HepG2 (cell line): ENCODE data around the gene CHST13. TPM values are rescaled to one million over a fixed set of nuclear protein-coding genes. Genes with fewer than 3 reads are reported as not detected.

ENCODE experiments used
- ATAC-seq: fragments of 200-7000 bp; cut with Tn5 transposase; 3 replicates; pipeline ENCODE4 v1.9.1; 2020; ENCODE audit warnings: mild to moderate bottlenecking, moderate library complexity
- BruUV-seq: library from RNA; stranded (reverse); fragments of 400-500 nt; replicated peaks from 2 replicates; lab custom pipeline; 2021; lab: Mats Ljungman, UMichigan
- CTCF ChIA-PET: fragments of 300-600 bp; formaldehyde crosslinking; extraction: SDS; loops from one replicate; lab custom pipeline; 2021; ENCODE audit warnings: low total read pairs, inconsistent platforms, low intra/inter-chr PET ratio; lab: Yijun Ruan, JAX
- POLR2A ChIA-PET: fragments of 350-600 bp; sonication (Branson Sonifier 250); formaldehyde crosslinking; loops from one replicate; lab custom pipeline; 2020; ENCODE audit warnings: antibody characterized with exemption, inconsistent platforms; lab: Yijun Ruan, JAX
- DNase-seq: peaks from one replicate; pipeline ENCODE4 v3.0.0-alpha.2; 2015; ENCODE audit warnings: low spot score
- FAIRE-seq: peaks from 3 replicates; lab custom pipeline; 2011; peaks lifted over from hg19 to GRCh38; lab: Jason Lieb, UNC
- H2AFZ ChIP-seq: one replicate; pipeline ENCODE4 v1.6.1; 2011; ENCODE audit warnings: low read length, inconsistent platforms
- H3K27ac ChIP-seq: fragments of 300-600 bp; 3 replicates; pipeline ENCODE4 v1.8.0; 2011; ENCODE audit warnings: mixed run types, mild to moderate bottlenecking, mixed read lengths, low read length, inconsistent platforms; ENCODE audit not compliant: insufficient read depth; ENCODE audit errors: extremely low read length
- H3K27me3 ChIP-seq, 2 experiments: fragments of 200-600 bp in 1 of 2; 2 replicates in 1 of 2; 3 replicates in 1 of 2; pipeline versions ENCODE4 v1.6.0 to v1.8.0; 2011; ENCODE audit warnings: low read length in 2 of 2, mild to moderate bottlenecking in 2 of 2, moderate library complexity in 2 of 2, inconsistent platforms in 1 of 2; ENCODE audit not compliant: insufficient read depth in 2 of 2, control insufficient read depth in 1 of 2
- H3K36me3 ChIP-seq, 2 experiments: fragments of 200-600 bp in 1 of 2; replicated peaks in 1 of 2; 2 replicates in 1 of 2; 3 replicates in 1 of 2; pipeline versions ENCODE4 v1.5.1 to v1.8.0; 2011; ENCODE audit warnings: low read length in 2 of 2, inconsistent platforms in 1 of 2; ENCODE audit not compliant: insufficient read depth in 2 of 2, control insufficient read depth in 1 of 2
- H3K4me1 ChIP-seq: 2 replicates; pipeline ENCODE4 v1.5.1; 2012; ENCODE audit warnings: low read length, inconsistent platforms; ENCODE audit not compliant: insufficient read depth
- H3K4me2 ChIP-seq: 2 replicates; pipeline ENCODE4 v1.6.0; 2011; ENCODE audit warnings: low read depth, low read length, inconsistent platforms
- H3K4me3 ChIP-seq, 3 experiments: fragments of 200-600 bp in 1 of 3; sonication (generic), shearing (Covaris generic) in 1 of 3; replicated peaks in 1 of 3; 2 replicates each; pipeline ENCODE4 v1.5.1; 2011 to 2016; ENCODE audit warnings: low read length in 3 of 3, inconsistent platforms in 2 of 3, low read depth in 2 of 3, mild to moderate bottlenecking in 2 of 3, control low read depth in 1 of 3, mixed read lengths in 1 of 3; ENCODE audit not compliant: insufficient read depth in 1 of 3
- H3K79me2 ChIP-seq: one replicate; pipeline ENCODE4 v1.6.1; 2011; ENCODE audit warnings: low read length, inconsistent platforms; ENCODE audit not compliant: insufficient read depth
- H3K9ac ChIP-seq: 2 replicates; pipeline ENCODE4 v1.6.0; 2011; ENCODE audit warnings: mild to moderate bottlenecking, low read depth, low read length, inconsistent platforms; ENCODE audit not compliant: insufficient read depth
- H3K9me3 ChIP-seq: 2 replicates; pipeline ENCODE4 v1.5.1; 2012; ENCODE audit warnings: mild to moderate bottlenecking, low read length
- H4K20me1 ChIP-seq: 2 replicates; pipeline ENCODE4 v1.6.0; 2011; ENCODE audit warnings: inconsistent platforms, mild to moderate bottlenecking, low read length, moderate library complexity; ENCODE audit not compliant: insufficient read depth
- AKAP8 ChIP-seq: sonication (generic); formaldehyde crosslinking; IDR thresholded peaks from 2 replicates; pipeline ENCODE4 v1.5.1; 2020; ENCODE audit warnings: mild to moderate bottlenecking, missing genetic modification reagents
- GPBP1L1 ChIP-seq: sonication (generic); formaldehyde crosslinking; IDR thresholded peaks from 2 replicates; pipeline ENCODE4 v1.5.0; 2020; ENCODE audit warnings: mild to moderate bottlenecking, missing genetic modification reagents
- MIXL1 ChIP-seq: IDR thresholded peaks from 2 replicates; pipeline ENCODE4 v1.6.1; 2016
- MXD3 ChIP-seq: IDR thresholded peaks from 2 replicates; pipeline ENCODE4 v1.6.1; 2016; ENCODE audit warnings: mild to moderate bottlenecking, missing biosample characterization, missing genetic modification reagents
- REL ChIP-seq: sonication (generic); formaldehyde crosslinking; conservative IDR thresholded peaks from 2 replicates; pipeline ENCODE4 v1.8.0; 2022; ENCODE audit warnings: mild to moderate bottlenecking, missing genetic modification reagents, moderate library complexity
- TBX3 ChIP-seq: fragments of 450-650 bp; IDR thresholded peaks from 2 replicates; pipeline ENCODE4 v1.6.1; 2017; ENCODE audit warnings: antibody characterized with exemption, mild to moderate bottlenecking, inconsistent platforms, borderline replicate concordance
- TOPORS ChIP-seq: sonication (generic); formaldehyde crosslinking; IDR thresholded peaks from 2 replicates; pipeline ENCODE4 v1.8.0; 2023; ENCODE audit warnings: mild to moderate bottlenecking, missing genetic modification reagents
- ZBED4 ChIP-seq: sonication (generic); formaldehyde crosslinking; IDR thresholded peaks from 2 replicates; pipeline ENCODE4 v1.4.0; 2020; ENCODE audit warnings: missing genetic modification reagents, borderline replicate concordance
- ZNF30 ChIP-seq: sonication (generic); formaldehyde crosslinking; IDR thresholded peaks from 2 replicates; pipeline ENCODE4 v1.5.0; 2020; ENCODE audit warnings: mild to moderate bottlenecking, missing genetic modification reagents
- ZNF382 ChIP-seq: sonication (generic); formaldehyde crosslinking; IDR thresholded peaks from 2 replicates; pipeline ENCODE4 v1.5.0; 2020; ENCODE audit warnings: missing genetic modification reagents, mild to moderate bottlenecking, borderline replicate concordance
- ZNF383 ChIP-seq: sonication (generic); formaldehyde crosslinking; IDR thresholded peaks from 2 replicates; pipeline ENCODE4 v1.4.0; 2020; ENCODE audit warnings: missing genetic modification reagents, mild to moderate bottlenecking, borderline replicate concordance
- ZNF460 ChIP-seq: sonication (generic); formaldehyde crosslinking; IDR thresholded peaks from 2 replicates; pipeline ENCODE4 v1.5.1; 2020; ENCODE audit warnings: missing genetic modification reagents, mild to moderate bottlenecking, borderline replicate concordance
- ZNF549 ChIP-seq: sonication (generic); formaldehyde crosslinking; IDR thresholded peaks from 2 replicates; pipeline ENCODE4 v1.5.0; 2020; ENCODE audit warnings: missing genetic modification reagents
- ZNF564 ChIP-seq: sonication (generic); formaldehyde crosslinking; IDR thresholded peaks from 2 replicates; pipeline ENCODE4 v1.8.1; 2023; ENCODE audit warnings: mild to moderate bottlenecking, missing genetic modification reagents
- ZNF674 ChIP-seq: sonication (generic); formaldehyde crosslinking; IDR thresholded peaks from 2 replicates; pipeline ENCODE4 v1.5.0; 2020; ENCODE audit warnings: low read depth, mild to moderate bottlenecking, missing genetic modification reagents
- ZNF761 ChIP-seq: sonication (generic); formaldehyde crosslinking; conservative IDR thresholded peaks from 2 replicates; pipeline ENCODE4 v1.4.0; 2020; ENCODE audit warnings: mild to moderate bottlenecking, missing genetic modification reagents
- ZNF772 ChIP-seq: sonication (generic); formaldehyde crosslinking; IDR thresholded peaks from 2 replicates; pipeline ENCODE4 v1.5.0; 2020; ENCODE audit warnings: mild to moderate bottlenecking, missing genetic modification reagents
- ZSCAN5A ChIP-seq: sonication (generic); formaldehyde crosslinking; IDR thresholded peaks from 2 replicates; pipeline ENCODE4 v1.8.0; 2022; ENCODE audit warnings: mild to moderate bottlenecking, missing genetic modification reagents, borderline replicate concordance
- WGBS: methylation state at CpG from one replicate; pipeline ENCODE4 v1.1.6; 2017; ENCODE audit warnings: low lambda C conversion rate; 5-methylcytosine and 5-hydroxymethylcytosine counted together
- in situ Hi-C: cut with HindIII; loops from 2 replicates; pipeline ENCODE4 v1.10.0; 2017; ENCODE audit warnings: low pct_unique_long_range_greater_than_20kb; ENCODE audit not compliant: extremely low pct_ligation_motif_present
- intact Hi-C: fragments of 100-400 bp; cut with micrococcal nuclease; formaldehyde crosslinking; loops from one replicate; pipeline ENCODE4 v1.10.0; 2022; ENCODE audit not compliant: unreplicated experiment
- polyA plus RNA-seq, 8 experiments: library from polyadenylated mRNA; depleted of rRNA in 3 of 8; stranded (reverse) in 7 of 8; unstranded in 1 of 8; fragments of >200 nt; fragmentation: Illumina TruSeq in 4 of 8; extraction: Trizol in 4 of 8; gene quantifications; 2 replicates each; pipeline versions ENCODE4 v1.2.1 to v1.2.3, GENCODE V29; 2011 to 2016; ENCODE audit warnings: low read depth in 4 of 8, missing spikeins in 1 of 8, mixed read lengths in 1 of 8; ENCODE audit not compliant: insufficient read depth in 1 of 8
- total RNA-seq, 5 experiments: library from RNA; depleted of rRNA; stranded (reverse); fragments of >200 nt; fragmentation: Illumina TruSeq; extraction: Trizol; gene quantifications; 2 replicates each; pipeline ENCODE4 v1.2.3, GENCODE V29; 2016; ENCODE audit warnings: low read depth in 1 of 5

The CHST13 gene
- total and polyA plus RNA-seq, 2 of the 13 experiments (the other 11 are each of a cell fraction or from before 2014, with no cell fraction given), result 32.0 to 43.1 TPM

- in situ Hi-C loops, result no loop called here
- intact Hi-C loops, result no loop called here
These were observed 56.8 kb downstream of the CHST13 start for GRCh38 chr3:126580746-126581145.

More at GRCh38 chr3:126580746-126581145, 56.8 kb downstream of the CHST13 start:
- Histone ChIP-seq H3K9me3 (no peaks in the 10 kb centered on the region), H3K36me3 (no peaks in the 10 kb centered on the region), H3K79me2 (no peaks in the 10 kb centered on the region), H3K4me1 (0 out of 2 replicates have a peak, but pooled peaks cover 3% of the 10 kb centered on the region), H4K20me1 (no peaks in the 10 kb centered on the region), H3K4me3 (no peak overlapping the region), H3K4me2 (no peak overlapping the region), H3K9ac (no peak overlapping the region), H3K27ac (no peak overlapping the region), H3K27me3 (no peaks in the 10 kb centered on the region; a peak in 2 of 5 replicates), H2AFZ (no peak overlapping the region)
- ATAC-seq, result no peak
- WGBS, result 33% methylated on average over 5 of the region's 5 CpGs
- CTCF ChIA-PET, result no interaction called here
- DNase-seq, result no peak
- no peak for FAIRE-seq
- TF ChIP-seq MXD3 (CRISPR knock-in tag) (no peak), REL (CRISPR knock-in tag) (no peak), ZNF460 (CRISPR knock-in tag) (no peak), ZNF382 (no peak), MIXL1 (CRISPR knock-in tag) (no peak), ZNF549 (CRISPR knock-in tag) (no peak), ZNF383 (CRISPR knock-in tag) (no peak), GPBP1L1 (CRISPR knock-in tag) (no peak), ZNF564 (CRISPR knock-in tag) (no peak), ZBED4 (CRISPR knock-in tag) (no peak), ZNF30 (CRISPR knock-in tag) (no peak), TOPORS (CRISPR knock-in tag) (no peak), ZNF674 (CRISPR knock-in tag) (no peak), ZSCAN5A (CRISPR knock-in tag) (no peak), TBX3 (no peak), ZNF772 (CRISPR knock-in tag) (no peak), ZNF761 (CRISPR knock-in tag) (no peak), AKAP8 (CRISPR knock-in tag) (no peak)
- POLR2A ChIA-PET, result no interaction called here
- BruUV-seq, result no TSS peak
